Retina (tissue), 1 donor: Measurements from ENCODE around the gene MAPKAPK2.

Source experiments
- DNase-seq: peaks from one replicate; pipeline ENCODE4 v3.0.0-alpha.2; 2016

Gene MAPKAPK2

DNA sequence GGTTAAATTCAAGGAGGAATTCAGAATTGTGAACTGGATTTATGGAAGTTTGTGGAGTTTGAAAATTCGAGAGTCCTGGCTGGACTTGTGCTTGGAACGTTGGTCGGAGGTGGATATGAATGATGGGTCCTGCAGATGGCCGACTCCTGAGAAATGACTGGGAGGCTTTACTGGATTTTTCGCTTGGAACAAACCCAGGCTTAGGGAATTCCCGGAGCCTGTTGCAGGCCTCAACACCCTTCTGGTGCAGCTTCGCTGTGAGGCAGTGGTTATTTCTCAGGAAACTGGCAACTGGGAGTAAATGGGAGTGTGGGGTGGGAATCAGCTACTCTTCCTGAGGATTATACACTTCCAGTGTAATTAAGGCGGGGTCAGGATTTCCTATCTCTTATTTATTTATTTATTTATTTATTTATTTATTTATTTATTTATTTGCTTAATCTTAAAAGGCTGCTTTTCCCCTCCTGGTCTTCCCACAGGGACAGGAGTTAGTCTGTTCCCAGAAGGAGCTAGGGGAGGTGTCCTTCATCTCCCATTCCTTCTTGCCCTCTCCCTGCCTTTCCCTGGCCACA lies 21.1 kb downstream of the MAPKAPK2 start:
- DNase-seq = peak; percentile 44

GRCh38 chr1:206706298-206706791 lies 21.6 kb downstream of the MAPKAPK2 start:
- peak; percentile 81 for DNase-seq

GRCh38 chr1:206706806-206707366 lies 22.2 kb downstream of the MAPKAPK2 start:
- no peak for DNase-seq

GRCh38 chr1:206708058-206708457 lies 23.4 kb downstream of the MAPKAPK2 start:
- DNase-seq = no peak

- no peak for DNase-seq
Measured at GRCh38 chr1:206708882-206709281, 24.2 kb downstream of the MAPKAPK2 start.

GRCh38 chr1:206709322-206709721 lies 24.6 kb downstream of the MAPKAPK2 start:
- DNase-seq = no peak

- DNase-seq = peak; percentile 32
Measured at GRCh38 chr1:206709772-206710459, 25.2 kb downstream of the MAPKAPK2 start.

GRCh38 chr1:206710460-206710823 lies 25.7 kb downstream of the MAPKAPK2 start:
- DNase-seq = no peak

DNA sequence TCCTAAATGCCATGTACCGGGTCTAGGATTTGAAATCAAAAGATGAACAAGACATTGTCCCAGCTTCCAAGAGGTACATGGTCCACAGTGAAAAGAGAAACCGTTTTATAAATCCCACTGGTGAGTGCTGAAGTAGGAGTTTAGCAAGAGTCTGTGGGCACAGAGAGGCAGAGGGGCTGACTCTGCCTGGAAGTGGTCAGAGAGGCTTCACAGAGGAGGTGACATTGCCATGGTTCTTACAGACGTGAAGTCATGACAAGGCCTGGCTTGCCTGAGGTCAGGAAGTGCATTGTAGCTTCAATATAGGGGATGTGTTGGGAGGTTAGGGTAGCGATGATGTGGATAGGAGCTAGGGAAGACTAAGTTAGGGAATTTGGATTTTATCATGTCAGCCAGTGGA lies 28.4 kb downstream of the MAPKAPK2 start:
- DNase-seq = no peak

DNA sequence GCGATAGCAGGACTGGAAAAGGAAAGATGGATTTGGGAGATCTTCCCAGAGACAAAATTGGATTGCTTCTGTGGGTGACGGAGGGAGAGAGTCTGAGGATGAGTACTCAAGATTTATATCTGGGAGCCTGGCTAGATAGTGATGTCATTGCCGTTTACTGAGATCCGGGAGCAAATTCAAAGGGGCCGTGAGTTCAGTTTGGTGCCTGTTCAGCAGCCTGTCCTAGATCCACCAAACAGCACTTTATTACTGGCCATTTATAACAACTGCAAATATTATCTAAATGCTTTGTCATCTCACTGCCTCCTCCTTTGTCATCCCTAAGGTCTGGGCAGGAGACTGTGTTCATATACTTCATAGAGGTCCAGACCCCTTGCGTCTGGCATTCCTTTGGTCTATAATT lies 29.2 kb downstream of the MAPKAPK2 start:
- DNase-seq = no peak

GRCh38 chr1:206714331-206715058 lies 29.8 kb downstream of the MAPKAPK2 start:
- no peak for DNase-seq

DNA sequence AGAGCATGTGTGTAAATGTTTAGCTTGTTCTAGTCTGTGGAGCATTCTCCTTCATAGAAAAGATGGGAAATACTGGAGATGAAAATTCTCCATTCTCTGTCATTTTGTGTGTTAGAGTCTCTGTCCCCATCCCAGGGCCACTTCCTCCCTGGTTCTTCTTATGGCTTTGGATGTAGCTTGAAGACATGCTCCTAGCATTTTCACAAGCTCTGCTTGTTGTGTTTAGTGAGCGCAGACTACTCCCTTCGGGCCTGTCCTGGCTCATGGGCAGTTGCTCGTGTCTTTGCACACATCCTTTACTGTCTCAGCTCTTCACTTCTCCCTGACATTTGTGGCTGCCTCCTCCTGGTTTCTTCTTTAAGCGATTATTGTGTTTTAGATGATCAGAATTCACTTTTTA lies 30.4 kb downstream of the MAPKAPK2 start:
- DNase-seq = no peak

GRCh38 chr1:206715552-206716158 lies 30.9 kb downstream of the MAPKAPK2 start:
- DNase-seq = no peak

DNA sequence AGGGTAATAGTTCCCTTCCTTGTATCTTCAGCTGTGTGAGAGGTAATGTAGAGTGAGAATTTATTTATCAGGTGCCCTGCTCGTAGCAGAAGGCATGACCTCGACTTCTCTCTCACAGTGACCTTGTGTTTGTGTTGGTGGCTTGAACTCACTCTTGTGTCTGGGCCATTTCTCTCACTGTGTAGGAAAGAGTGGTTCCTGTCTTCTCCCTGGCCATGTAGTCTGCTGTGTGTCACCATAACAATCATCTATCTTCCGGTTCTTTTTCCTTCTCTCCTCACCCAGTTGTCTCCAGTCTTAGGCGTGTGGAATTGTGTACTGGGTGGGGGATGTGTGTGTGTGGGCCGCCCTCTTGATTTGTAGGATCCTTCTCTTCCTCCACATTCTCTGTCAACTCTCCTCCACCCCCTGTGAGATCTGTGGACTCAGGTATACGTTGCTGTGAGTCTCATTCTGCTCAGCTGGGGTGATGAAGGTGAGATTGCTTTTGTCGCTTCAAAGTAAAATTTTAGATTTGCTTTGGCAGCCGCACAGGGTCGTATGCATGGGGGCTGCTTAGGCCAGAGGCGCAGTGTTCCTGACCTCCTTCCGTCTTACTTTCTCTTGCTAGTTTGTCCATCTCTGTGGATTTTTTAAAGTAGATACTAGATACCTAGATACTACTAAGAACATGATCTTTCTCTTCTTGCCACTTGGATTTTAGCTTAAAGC lies 31.6 kb downstream of the MAPKAPK2 start:
- DNase-seq = no peak

DNA sequence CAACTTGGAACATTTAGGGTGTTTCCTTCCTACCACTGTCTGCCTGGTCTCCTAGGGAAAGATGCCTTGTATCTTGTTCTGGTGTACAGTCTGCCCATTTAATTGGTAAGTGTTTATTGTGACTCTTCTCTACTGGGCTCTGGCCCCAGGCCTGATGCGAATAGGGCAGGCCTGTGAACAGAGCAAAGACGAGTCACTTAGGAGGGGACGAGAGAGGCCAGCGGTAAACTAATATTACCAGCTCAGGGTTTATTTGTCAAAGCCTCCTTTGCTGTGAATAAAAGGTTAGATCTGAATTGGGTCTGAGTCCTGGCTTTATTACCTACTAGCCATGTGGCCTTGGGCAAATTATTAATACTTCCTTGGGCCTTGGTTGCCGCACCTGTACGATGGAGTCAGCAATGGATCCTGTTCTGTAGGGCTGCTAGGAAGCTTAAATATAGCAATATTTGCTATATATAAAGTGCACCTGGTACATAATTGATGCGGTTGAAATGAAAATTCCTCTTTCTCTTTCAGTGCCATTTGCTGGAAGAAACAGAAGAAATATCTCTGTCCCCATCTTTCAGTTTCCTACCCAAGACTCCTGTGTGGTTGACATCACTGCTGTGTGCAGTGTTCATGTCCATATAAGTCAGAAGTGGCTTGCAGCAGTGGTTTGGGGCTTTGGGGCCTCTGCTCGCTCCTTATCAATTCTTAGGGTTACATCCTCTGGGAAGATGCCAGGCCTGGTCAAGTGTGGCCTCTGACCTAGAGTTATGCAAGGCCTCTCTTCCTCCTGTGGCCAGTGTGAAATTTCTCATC lies 32.4 kb downstream of the MAPKAPK2 start:
- no peak for DNase-seq

DNA sequence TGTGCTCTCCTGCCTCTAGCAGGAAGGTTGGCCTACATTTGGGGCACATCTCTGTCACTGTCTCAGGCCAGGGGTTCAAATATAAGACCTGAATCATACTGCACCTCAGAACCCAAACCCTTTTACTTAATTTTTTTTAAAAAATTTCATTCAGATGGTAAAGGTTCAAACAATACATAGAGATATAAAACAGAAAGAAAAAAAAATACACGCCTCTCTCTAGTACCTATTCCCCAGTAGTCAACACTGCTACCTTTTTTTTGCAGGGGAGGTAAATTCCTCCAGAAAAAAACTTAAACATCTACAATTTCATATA lies 32.9 kb downstream of the MAPKAPK2 start:
- no peak for DNase-seq

DNA sequence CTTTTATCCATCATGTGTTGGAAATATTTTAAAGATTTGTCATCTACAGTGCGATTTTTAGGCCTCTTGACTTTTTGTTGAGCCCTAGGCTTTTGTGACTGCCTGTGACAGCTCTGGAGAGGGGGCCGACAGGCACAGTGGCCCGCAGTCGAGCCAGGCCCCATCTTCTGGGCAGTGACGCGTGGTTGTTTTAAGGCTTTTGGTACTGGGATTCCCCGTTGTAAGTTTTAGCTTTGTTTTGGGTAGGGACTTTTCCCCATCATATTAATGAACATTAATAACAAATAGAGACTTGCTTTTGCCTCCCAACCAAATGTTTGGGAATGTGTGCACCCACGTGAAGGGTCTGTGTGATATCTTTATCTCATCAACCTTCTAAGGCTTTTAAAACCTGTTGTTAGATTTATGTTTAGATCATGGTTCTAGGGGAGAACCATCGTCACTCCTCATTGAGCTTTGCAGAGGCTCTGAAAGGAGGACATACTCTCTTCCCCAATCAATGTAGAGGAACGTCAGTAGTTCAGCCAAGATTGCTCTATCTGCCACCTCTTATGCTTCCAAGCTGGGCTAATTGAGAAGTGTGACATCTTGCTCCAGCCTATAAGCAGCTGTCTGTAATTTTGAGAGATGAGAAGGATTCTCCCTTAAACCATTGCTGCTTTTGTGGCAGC lies 34.6 kb downstream of the MAPKAPK2 start:
- DNase-seq = no peak

- no peak for DNase-seq
Measured at GRCh38 chr1:206721454-206721853, 36.7 kb downstream of the MAPKAPK2 start.

- no peak for DNase-seq
Measured at GRCh38 chr1:206722751-206723461, 38.2 kb downstream of the MAPKAPK2 start.

- DNase-seq = no peak
Measured at GRCh38 chr1:206723462-206723804, 38.7 kb downstream of the MAPKAPK2 start.
